Stimulated activated CD4-positive, alpha-beta T cell treated with anti-CD3 and anti-CD28 coated beads, TNF-alpha, amount 100 ng/mL, for 48 hours (primary cell): ENCODE measurements around the gene COPS7B.
"Not testable (repeated sequence)": the region's sequence is repeated elsewhere in the genome, so short reads cannot be mapped to it uniquely, and the experiment has no call there.

Source experiments
- DNase-seq, 3 donors: peaks; one replicate each; pipeline ENCODE4 v3.0.0-alpha.2; 2020; ENCODE audit warnings: low read depth in 3 of 3

The COPS7B gene

GRCh38 chr2:231786177-231786916, at the start of gene COPS7B:
Gene COPS7B, plus strand, starts transcription at chr2:231786445. Its CDS starts 2,126 bp downstream, at chr2:231788571.
- peak; percentile 72 to 85 (median 78) for DNase-seq

- no peak for DNase-seq
These were observed 48.5 kb upstream of the COPS7B start for GRCh38 chr2:231737761-231738160.

- DNase-seq = no peak
These were observed 42.7 kb upstream of the COPS7B start for GRCh38 chr2:231743376-231744116.

- DNase-seq = no peak
These were observed 40.8 kb upstream of the COPS7B start for GRCh38 chr2:231745303-231746038.

GRCh38 chr2:231748153-231748896, 37.9 kb upstream of the COPS7B start:
- not testable (repeated sequence) for DNase-seq

GRCh38 chr2:231749016-231749415, 37.2 kb upstream of the COPS7B start:
- not testable (repeated sequence) for DNase-seq

GRCh38 chr2:231751042-231751815, 35.0 kb upstream of the COPS7B start:
- no peak for DNase-seq

- DNase-seq = no peak
These were observed 34.2 kb upstream of the COPS7B start for GRCh38 chr2:231752061-231752460.

GRCh38 chr2:231761735-231762134, 24.5 kb upstream of the COPS7B start:
- DNase-seq = no peak

- DNase-seq = no peak
These were observed 22.1 kb upstream of the COPS7B start for GRCh38 chr2:231764124-231764523.

- no peak for DNase-seq
These were observed 21.5 kb upstream of the COPS7B start for GRCh38 chr2:231764760-231765159.

- DNase-seq = no peak
These were observed 20.7 kb upstream of the COPS7B start for GRCh38 chr2:231765496-231765929.

GRCh38 chr2:231769170-231770136, 16.8 kb upstream of the COPS7B start:
- DNase-seq = no peak

- no peak for DNase-seq
These were observed 5.9 kb upstream of the COPS7B start for GRCh38 chr2:231780123-231780908.

GRCh38 chr2:231780909-231781797, 5.1 kb upstream of the COPS7B start, which contains the start of gene PDE6D:
Gene PDE6D, minus strand, starts transcription at chr2:231781282. Its CDS starts 168 bp downstream, at chr2:231781114.
- peak; percentile 89 to 97 (median 92) for DNase-seq

GRCh38 chr2:231781798-231782726, 4.2 kb upstream of the COPS7B start:
- no peak for DNase-seq

GRCh38 chr2:231785413-231785812, 832 bp upstream of the COPS7B start:
- no peak for DNase-seq
